GM12878 (cell line): ENCODE measurements around the gene GGACT. TPM values are rescaled to one million over a fixed set of nuclear protein-coding genes. Genes with fewer than 3 reads are reported as not detected.

Source experiments
- ATAC-seq: fragments of 200-7000 bp; cut with Tn5 transposase; 3 replicates; pipeline ENCODE4 v1.9.1; 2020; ENCODE audit warnings: mild to moderate bottlenecking, moderate library complexity
- BruUV-seq: library from RNA; stranded (reverse); fragments of 400-500 nt; replicated peaks from 2 replicates; lab custom pipeline; 2021; lab: Mats Ljungman, UMichigan
- CTCF ChIA-PET: fragments of 300-600 bp; sonication (Branson Sonifier 250); formaldehyde crosslinking; extraction: SDS; loops from one replicate; lab custom pipeline; 2021; ENCODE audit warnings: inconsistent platforms; lab: Yijun Ruan, JAX
- POLR2A ChIA-PET: fragments of 350-600 bp; formaldehyde crosslinking; extraction: SDS; loops from one replicate; lab custom pipeline; 2021; ENCODE audit warnings: inconsistent platforms; lab: Charles Lee
- RAD21 ChIA-PET: fragments of 300-600 bp; sonication (Branson Sonifier 250); formaldehyde crosslinking; loops from one replicate; lab custom pipeline; 2023; ENCODE audit warnings: antibody characterized with exemption; ENCODE audit not compliant: unreplicated experiment; lab: Charles Lee
- SMC1A ChIA-PET: fragments of 300-600 bp; sonication (Branson Sonifier 250); formaldehyde crosslinking; loops from one replicate; lab custom pipeline; 2023; ENCODE audit not compliant: unreplicated experiment, uncharacterized antibody; lab: Charles Lee
- DNase-seq: peaks from one replicate; pipeline ENCODE4 v3.0.0-alpha.2; 2011; ENCODE audit warnings: low read depth, low spot score
- FAIRE-seq: peaks from 3 replicates; lab custom pipeline; 2011; peaks lifted over from hg19 to GRCh38; lab: Jason Lieb, UNC
- H2AFZ ChIP-seq: 2 replicates; pipeline ENCODE4 v1.6.0; 2011; ENCODE audit warnings: low read depth, low read length, control low read depth; ENCODE audit not compliant: control insufficient read depth
- H3K27ac ChIP-seq: 2 replicates; pipeline ENCODE4 v1.5.1; 2011; ENCODE audit warnings: control low read depth; ENCODE audit not compliant: control insufficient read depth, insufficient read depth
- H3K27me3 ChIP-seq, 2 experiments: replicated peaks in 1 of 2; 2 replicates each; pipeline versions ENCODE4 v1.6.0 to v1.6.1; 2011; ENCODE audit warnings: low read length in 1 of 2; ENCODE audit not compliant: control insufficient read depth in 2 of 2, insufficient read depth in 2 of 2
- H3K36me3 ChIP-seq, 2 experiments: 2 replicates each; pipeline ENCODE4 v1.5.1; 2011; ENCODE audit warnings: low read length in 1 of 2; ENCODE audit not compliant: control insufficient read depth in 2 of 2, insufficient read depth in 2 of 2
- H3K4me1 ChIP-seq: 2 replicates; pipeline ENCODE4 v1.6.1; 2011; ENCODE audit warnings: mild to moderate bottlenecking, low read length, moderate library complexity, mixed read lengths; ENCODE audit not compliant: control insufficient read depth, insufficient read depth
- H3K4me2 ChIP-seq: 2 replicates; pipeline ENCODE4 v1.6.0; 2011; ENCODE audit warnings: control low read depth; ENCODE audit not compliant: control insufficient read depth, insufficient read depth
- H3K4me3 ChIP-seq: fragments of 200-600 bp; sonication (generic); 2 replicates; pipeline ENCODE4 v1.5.1; 2016
- H3K79me2 ChIP-seq: 2 replicates; pipeline ENCODE4 v1.6.0; 2011; ENCODE audit warnings: low read length; ENCODE audit not compliant: control insufficient read depth, insufficient read depth
- H3K9ac ChIP-seq: 2 replicates; pipeline ENCODE4 v1.8.0; 2011; ENCODE audit warnings: low read length, control low read depth, mixed read lengths; ENCODE audit not compliant: control insufficient read depth, insufficient read depth
- H3K9me3 ChIP-seq: replicated peaks from 3 replicates; pipeline ENCODE4 v1.5.1; 2011; ENCODE audit warnings: mild to moderate bottlenecking, low read length; ENCODE audit not compliant: control insufficient read depth, insufficient read depth
- H4K20me1 ChIP-seq: 2 replicates; pipeline ENCODE4 v1.6.0; 2011; ENCODE audit not compliant: control insufficient read depth, insufficient read depth
- CHD2 ChIP-seq: IDR thresholded peaks from 2 replicates; pipeline ENCODE4 v1.6.1; 2011; ENCODE audit warnings: low read depth, low read length, improper control_type of control experiment, borderline replicate concordance
- DPF2 ChIP-seq: fragments of 450-650 bp; IDR thresholded peaks from 2 replicates; pipeline ENCODE4 v1.6.1; 2017; ENCODE audit warnings: mild to moderate bottlenecking
- EED ChIP-seq: sonication (generic); IDR thresholded peaks from 2 replicates; pipeline ENCODE4 v1.6.1; 2016; ENCODE audit warnings: antibody characterized with exemption, low read depth
- GABPA ChIP-seq: IDR thresholded peaks from 2 replicates; pipeline ENCODE4 v1.6.1; 2014; ENCODE audit warnings: antibody characterized with exemption, low read depth, mild to moderate bottlenecking, inconsistent platforms
- KLF5 ChIP-seq: fragments of 450-650 bp; IDR thresholded peaks from 2 replicates; pipeline ENCODE4 v1.6.1; 2014; ENCODE audit warnings: mild to moderate bottlenecking; ENCODE audit not compliant: partially characterized antibody
- MTA2 ChIP-seq: fragments of 450-650 bp; IDR thresholded peaks from 2 replicates; pipeline ENCODE4 v1.6.1; 2016; ENCODE audit warnings: low read depth, mild to moderate bottlenecking, moderate library complexity
- PAX5 ChIP-seq: IDR thresholded peaks from 2 replicates; pipeline ENCODE4 v1.6.1; 2011; ENCODE audit warnings: low read depth, low read length, borderline replicate concordance
- RCOR1 ChIP-seq: conservative IDR thresholded peaks from 2 replicates; pipeline ENCODE4 v1.6.1; 2012; ENCODE audit warnings: low read depth, low read length, improper control_type of control experiment
- SP1 ChIP-seq: IDR thresholded peaks from one replicate; pipeline ENCODE4 v1.6.1; 2011; ENCODE audit warnings: low read depth, low read length
- SPI1 ChIP-seq: IDR thresholded peaks from 2 replicates; pipeline ENCODE4 v1.6.1; 2011; ENCODE audit warnings: low read depth, mild to moderate bottlenecking, low read length, moderate library complexity, borderline replicate concordance; ENCODE audit not compliant: insufficient read depth
- USF2 ChIP-seq: IDR thresholded peaks from 2 replicates; pipeline ENCODE4 v1.6.1; 2011; ENCODE audit warnings: low read depth, low read length, improper control_type of control experiment, borderline replicate concordance
- ZBED1 ChIP-seq: IDR thresholded peaks from 2 replicates; pipeline ENCODE4 v1.6.1; 2016; ENCODE audit warnings: borderline replicate concordance
- WGBS: methylation state at CpG from one replicate; pipeline ENCODE4 v1.1.6; 2016; ENCODE audit warnings: low lambda C conversion rate; ENCODE audit not compliant: insufficient replicate concordance, insufficient coverage; ENCODE audit errors: missing lambda C conversion rate; 5-methylcytosine and 5-hydroxymethylcytosine counted together
- in situ Hi-C: fragments of 300-500 bp; cut with MboI; formaldehyde crosslinking; loops from 9 replicates; pipeline ENCODE4 v1.14.3; 2018; ENCODE audit warnings: mixed read lengths
- intact Hi-C: fragments of 100-400 bp; cut with micrococcal nuclease; formaldehyde crosslinking; loops from one replicate; pipeline ENCODE4 v1.14.2; 2022; ENCODE audit not compliant: unreplicated experiment
- polyA plus RNA-seq, 11 experiments: library from polyadenylated mRNA; depleted of rRNA in 4 of 11; unstranded in 6 of 11; stranded (reverse) in 5 of 11; fragments of >200 nt; fragmentation: Nextera tagmentation in 4 of 11; fragmentation: Illumina TruSeq in 1 of 11; extraction: Ambion mirVana in 4 of 11; extraction: Trizol in 1 of 11; gene quantifications; 1 replicate in 1 of 11; 2 replicates in 10 of 11; pipeline versions ENCODE4 v1.2.1 to v1.2.3, GENCODE V29; 2011 to 2016; ENCODE audit warnings: inconsistent platforms in 2 of 11, missing spikeins in 2 of 11, low read depth in 1 of 11
- total RNA-seq, 4 experiments: library from RNA; depleted of rRNA in 3 of 4; stranded (reverse); fragments of >200 nt in 3 of 4; fragmentation: Illumina TruSeq in 1 of 4; extraction: Trizol in 1 of 4; gene quantifications; 2 replicates each; pipeline versions ENCODE4 v1.2.1 to v1.2.3, GENCODE V29; 2013 to 2021

GGACT gene
- total and polyA plus RNA-seq, 10 of the 15 experiments (the other 5 are each of a cell fraction or from before 2014, with no cell fraction given), result 0.61 to 8.8 (median 4.2) TPM

GRCh38 chr13:100528353-100528752 is 60.2 kb downstream of the GGACT start:
- ChIA-PET SMC1A (no interaction called here), CTCF (no interaction called here)

GRCh38 chr13:100527644-100528043 is 60.9 kb downstream of the GGACT start:
- no peaks in the 10 kb centered on the region for H3K4me1 ChIP-seq
- no peak overlapping the region for H2AFZ ChIP-seq
- no peak overlapping the region for H3K9ac ChIP-seq
- no peaks in the 10 kb centered on the region for H3K9me3 ChIP-seq
- H3K4me3 ChIP-seq, result no peak overlapping the region
- peaks cover 0 to 2% of the 10 kb centered on the region in 2 experiments; a peak in 2 of 4 replicates for H3K36me3 ChIP-seq
- no TSS peak for BruUV-seq
- H3K4me2 ChIP-seq, result no peak overlapping the region
- no peak for TF ChIP-seq RCOR1
- no peak for TF ChIP-seq USF2
- no peak for TF ChIP-seq ZBED1
- TF ChIP-seq PAX5, result no peak
- TF ChIP-seq SP1, result no peak
- no peak for TF ChIP-seq CHD2
- POLR2A ChIA-PET, result no interaction called here
- intact Hi-C loops (no loop called here), in situ Hi-C loops (no loop called here)
- H4K20me1 ChIP-seq, result no peaks in the 10 kb centered on the region
- RAD21 ChIA-PET, result no interaction called here
- DNase-seq (no peak), ATAC-seq (no peak), FAIRE-seq (no peak)
- 89% methylated on average over 9 of the region's 9 CpGs for WGBS
- H3K27me3 ChIP-seq, result no peaks in the 10 kb centered on the region
- SMC1A ChIA-PET, result no interaction called here
- no peak overlapping the region for H3K27ac ChIP-seq
- CTCF ChIA-PET, result interaction anchor here (1.1 kb wide), 1 partner anchor 12 kb away, joined by 3 read pairs; no protein-coding TSS in a partner anchor
- no peaks in the 10 kb centered on the region for H3K79me2 ChIP-seq

More at GRCh38 chr13:100528353-100528752, 60.2 kb downstream of the GGACT start:
- DNase-seq (no peak), FAIRE-seq (no peak), ATAC-seq (no peak)
- in situ Hi-C loops (no loop called here), intact Hi-C loops (no loop called here)
- Histone ChIP-seq H3K27ac (no peak overlapping the region), H3K4me2 (no peak overlapping the region), H3K9ac (no peak overlapping the region), H3K27me3 (no peaks in the 10 kb centered on the region), H3K36me3 (peaks cover 0 to 2% of the 10 kb centered on the region in 2 experiments; a peak in 2 of 4 replicates), H3K79me2 (no peaks in the 10 kb centered on the region), H3K4me1 (no peaks in the 10 kb centered on the region), H3K4me3 (no peak overlapping the region), H4K20me1 (no peaks in the 10 kb centered on the region), H3K9me3 (no peaks in the 10 kb centered on the region)
- 88% methylated on average over 9 of the region's 9 CpGs for WGBS
- BruUV-seq, result no TSS peak
- POLR2A ChIA-PET, result no interaction called here
- RAD21 ChIA-PET, result no interaction called here
- no peak for TF ChIP-seq SPI1
- TF ChIP-seq GABPA, result no peak
- no peak for TF ChIP-seq PAX5
- TF ChIP-seq EED, result no peak
- TF ChIP-seq KLF5, result no peak
- no peak for TF ChIP-seq DPF2
- no peak for TF ChIP-seq MTA2
- TF ChIP-seq, all 136 proteins: peak for 0
- no peak overlapping the region for H2AFZ ChIP-seq
